ENCODE results near the gene ADGRG1.

The ADGRG1 gene

GRCh38 chr16:57616241-57616640 is 12.2 kb upstream of the ADGRG1 start:
- no peak for DNase-seq (ENCODE audit: low read depth)
- H3K4me3 ChIP-seq (ENCODE audit: low read length), result no peak overlapping the region
- no peak for TF ChIP-seq CTCF (conservative IDR thresholded peaks at IDR 0.05; ENCODE audit: low read length)

GRCh38 chr16:57616876-57617275 is 11.6 kb upstream of the ADGRG1 start:
- DNase-seq (ENCODE audit: low read depth), result no peak
- no peak overlapping the region for H3K4me3 ChIP-seq (ENCODE audit: low read length)
- no peak for TF ChIP-seq CTCF (conservative IDR thresholded peaks at IDR 0.05; ENCODE audit: low read length)

GRCh38 chr16:57617604-57618111 is 10.8 kb upstream of the ADGRG1 start:
- no peak for DNase-seq (ENCODE audit: low read depth)
- TF ChIP-seq CTCF (conservative IDR thresholded peaks at IDR 0.05; ENCODE audit: low read length), result no peak
- no peak overlapping the region for H3K4me3 ChIP-seq (ENCODE audit: low read length)

- no peak overlapping the region for H3K4me3 ChIP-seq (ENCODE audit: low read length)
- TF ChIP-seq CTCF (conservative IDR thresholded peaks at IDR 0.05; ENCODE audit: low read length), result no peak
- peak; percentile 25 for DNase-seq (ENCODE audit: low read depth)
Observed at GRCh38 chr16:57618296-57619132, 9.9 kb upstream of the ADGRG1 start.

DNA sequence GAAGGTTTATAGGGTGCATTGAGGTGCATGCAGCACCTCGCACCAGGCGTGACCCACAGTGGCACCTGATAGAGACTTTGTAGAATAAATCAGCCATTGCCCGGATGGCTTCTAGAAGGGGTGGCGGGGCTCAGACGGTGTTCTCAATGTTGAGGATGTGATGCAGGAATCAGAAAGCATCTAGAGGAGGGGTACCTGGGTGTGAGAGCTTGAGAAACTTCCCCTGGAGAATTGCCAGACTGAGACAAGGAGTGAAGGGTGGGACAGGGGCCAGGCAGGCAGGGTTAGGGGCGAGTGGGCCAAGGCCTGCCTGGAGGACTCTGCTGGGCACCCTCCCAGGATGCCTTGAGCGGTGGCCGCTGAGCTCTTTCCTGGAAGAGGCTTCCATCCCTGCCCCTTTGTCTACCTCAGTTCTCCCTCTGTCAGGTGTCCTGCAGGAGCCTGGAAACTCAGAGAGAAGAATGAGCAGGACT is 9.3 kb upstream of the ADGRG1 start:
- H3K4me3 ChIP-seq (ENCODE audit: low read length), result no peak overlapping the region
- no peak for TF ChIP-seq CTCF (conservative IDR thresholded peaks at IDR 0.05; ENCODE audit: low read length)
- no peak for DNase-seq (ENCODE audit: low read depth)

DNA sequence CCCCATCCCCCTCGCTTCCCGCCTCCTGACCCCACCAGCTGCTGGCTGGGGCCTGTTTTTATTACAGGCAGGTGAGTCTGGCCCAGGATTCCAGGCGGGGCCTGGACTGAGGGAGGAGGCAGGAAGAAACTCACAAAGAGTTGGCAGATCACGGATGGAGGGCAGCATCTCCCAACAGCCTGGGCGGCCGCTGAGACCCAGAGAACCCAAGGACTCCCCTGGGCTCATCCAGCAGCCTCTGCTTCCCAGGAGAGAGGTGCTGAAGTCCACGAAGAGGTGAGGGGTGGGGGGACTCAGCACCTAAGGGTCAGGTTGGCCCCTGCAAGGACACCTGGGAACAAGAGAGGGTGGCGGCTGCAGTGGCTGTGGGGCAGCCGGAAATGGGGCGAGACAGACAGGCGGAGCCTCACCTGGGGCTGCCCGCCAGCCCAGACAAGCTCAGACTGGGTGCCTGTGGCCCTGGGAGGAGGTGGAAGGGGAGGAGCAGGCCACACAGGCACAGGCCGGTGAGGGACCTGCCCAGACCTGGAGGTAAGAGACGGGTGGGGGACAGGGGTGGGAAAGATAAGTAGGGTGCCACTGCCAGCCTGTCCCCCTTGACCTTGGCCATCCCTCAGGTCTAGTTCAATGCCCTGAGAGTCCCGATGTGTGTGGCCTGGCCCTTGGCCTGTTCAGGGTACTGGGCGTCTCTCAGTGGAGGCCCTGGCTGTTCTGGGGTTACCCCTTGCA is 8.7 kb upstream of the ADGRG1 start:
- no peak overlapping the region for H3K4me3 ChIP-seq (ENCODE audit: low read length)
- DNase-seq (ENCODE audit: low read depth), result no peak
- no peak for TF ChIP-seq CTCF (conservative IDR thresholded peaks at IDR 0.05; ENCODE audit: low read length)

All from AG10803 (cell line).